Colonic mucosa (tissue), 4 donors: ENCODE measurements around the gene NCAM2. TPM values are rescaled to one million over a fixed set of nuclear protein-coding genes. Genes with fewer than 3 reads are reported as not detected.

Source experiments
- DNase-seq: peaks from one replicate; pipeline ENCODE4 v3.0.0-alpha.2; 2020
- H3K27ac ChIP-seq: fragments of 200-600 bp; one replicate; pipeline ENCODE4 v1.8.0; 2021
- H3K27me3 ChIP-seq: fragments of 200-600 bp; one replicate; pipeline ENCODE4 v1.8.0; 2021
- H3K36me3 ChIP-seq: fragments of 200-600 bp; one replicate; pipeline ENCODE4 v1.8.0; 2021
- H3K4me1 ChIP-seq: fragments of 200-600 bp; one replicate; pipeline ENCODE4 v1.8.0; 2021; ENCODE audit warnings: mild to moderate bottlenecking
- H3K4me3 ChIP-seq: fragments of 200-600 bp; one replicate; pipeline ENCODE4 v1.8.0; 2021
- H3K9ac ChIP-seq, 2 donors: one replicate each; pipeline ENCODE4 v1.7.0; 2013; ENCODE audit warnings: control low read depth in 2 of 2, low read depth in 2 of 2, low read length in 2 of 2
- H3K9me3 ChIP-seq: fragments of 200-600 bp; one replicate; pipeline ENCODE4 v1.8.0; 2021
- CTCF ChIP-seq: fragments of 200-600 bp; IDR thresholded peaks from one replicate; pipeline ENCODE4 v1.8.0; 2022; ENCODE audit warnings: antibody characterized with exemption, mild to moderate bottlenecking
- intact Hi-C: fragments of 100-400 bp; cut with DNase I; formaldehyde crosslinking; loops from one replicate; pipeline ENCODE4 v1.14.1; 2022
- total RNA-seq, 2 donors: library from RNA; stranded (reverse); fragmentation: NEBNext Ultra II Directional in 1 of 2; extraction: Animal tissue kit (Norgen Biotek cat#: 25700) in 1 of 2; gene quantifications; one replicate each; pipeline ENCODE4 v1.2.1, GENCODE V29; 2021
- donor health status: healthy.
- donor health status: DM: no; HTN: no; CAD: no.
- donor health status: DM: no; HTN: no; CAD: no.

The NCAM2 gene
- total RNA-seq, 2 donors from 2014 or later, result 0.52 to 2.8 TPM

DNA sequence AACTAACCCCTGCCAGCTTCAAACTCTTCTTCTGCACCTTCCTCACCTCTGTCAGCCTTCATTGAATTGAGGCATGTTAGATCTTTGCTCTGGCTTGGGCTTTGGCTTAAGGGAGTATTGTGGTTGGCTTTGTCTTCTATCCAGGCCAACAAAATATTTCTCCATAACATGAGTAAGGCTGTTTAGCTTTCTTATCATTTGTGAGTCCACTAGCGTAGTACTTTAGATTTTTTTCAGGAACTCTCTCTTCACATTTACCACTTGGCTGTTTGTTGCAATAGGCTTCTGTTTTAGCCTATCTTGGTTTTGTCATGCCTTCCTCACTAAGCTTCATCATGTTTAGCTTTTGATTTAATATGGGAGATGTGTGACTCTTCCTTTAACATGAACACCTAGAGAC, 417.5 kb downstream of the NCAM2 start:
- intact Hi-C loops, result no loop called here
- Histone ChIP-seq H3K27me3 (no peaks in the 10 kb centered on the region), H3K4me3 (no peak overlapping the region), H3K36me3 (no peaks in the 10 kb centered on the region), H3K4me1 (no peaks in the 10 kb centered on the region), H3K27ac (no peak overlapping the region), H3K9me3 (peaks cover 3% of the 10 kb centered on the region), H3K9ac (no peak overlapping the region)
- no peak for DNase-seq
- TF ChIP-seq CTCF, result no peak

DNA sequence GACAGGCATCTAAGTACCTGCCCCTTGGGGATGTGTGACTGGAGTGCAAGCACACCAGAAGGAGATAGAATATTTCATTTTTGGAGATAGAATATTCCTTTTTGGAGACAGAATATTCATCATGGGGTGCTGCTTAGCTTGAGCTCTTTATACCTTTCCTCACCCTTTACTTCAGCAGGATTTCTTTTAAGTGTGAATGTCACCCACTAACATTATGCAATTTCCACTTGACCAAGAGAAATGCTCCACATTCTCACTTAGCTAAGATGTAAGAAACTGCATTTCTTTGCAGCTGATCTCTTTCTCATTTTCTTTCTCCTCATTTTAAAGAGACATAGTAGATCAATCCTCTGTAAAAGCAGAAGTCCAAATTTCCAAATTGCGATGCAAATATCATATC, 436.7 kb downstream of the NCAM2 start:
- Histone ChIP-seq H3K9ac (no peak overlapping the region), H3K4me1 (no peaks in the 10 kb centered on the region), H3K27me3 (no peaks in the 10 kb centered on the region), H3K9me3 (no peaks in the 10 kb centered on the region), H3K27ac (no peak overlapping the region), H3K36me3 (no peaks in the 10 kb centered on the region), H3K4me3 (no peak overlapping the region)
- intact Hi-C loops, result no loop called here
- DNase-seq, result no peak
- TF ChIP-seq CTCF, result no peak

GRCh38 chr21:21436012-21436534, 437.9 kb downstream of the NCAM2 start:
- no peaks in the 10 kb centered on the region for H3K27me3 ChIP-seq
- no peak for DNase-seq
- no peak for TF ChIP-seq CTCF
- no peaks in the 10 kb centered on the region for H3K4me1 ChIP-seq
- H3K4me3 ChIP-seq, result no peak overlapping the region
- intact Hi-C loops, result no loop called here
- no peak overlapping the region for H3K9ac ChIP-seq
- no peaks in the 10 kb centered on the region for H3K36me3 ChIP-seq
- H3K9me3 ChIP-seq, result no peaks in the 10 kb centered on the region
- no peak overlapping the region for H3K27ac ChIP-seq

GRCh38 chr21:21439761-21440160, 441.6 kb downstream of the NCAM2 start:
- no peak overlapping the region for H3K27ac ChIP-seq
- H3K9me3 ChIP-seq, result no peaks in the 10 kb centered on the region
- no peaks in the 10 kb centered on the region for H3K4me1 ChIP-seq
- H3K9ac ChIP-seq, result no peak overlapping the region
- intact Hi-C loops, result no loop called here
- no peak overlapping the region for H3K4me3 ChIP-seq
- no peaks in the 10 kb centered on the region for H3K27me3 ChIP-seq
- H3K36me3 ChIP-seq, result no peaks in the 10 kb centered on the region
- no peak for TF ChIP-seq CTCF
- no peak for DNase-seq

DNA sequence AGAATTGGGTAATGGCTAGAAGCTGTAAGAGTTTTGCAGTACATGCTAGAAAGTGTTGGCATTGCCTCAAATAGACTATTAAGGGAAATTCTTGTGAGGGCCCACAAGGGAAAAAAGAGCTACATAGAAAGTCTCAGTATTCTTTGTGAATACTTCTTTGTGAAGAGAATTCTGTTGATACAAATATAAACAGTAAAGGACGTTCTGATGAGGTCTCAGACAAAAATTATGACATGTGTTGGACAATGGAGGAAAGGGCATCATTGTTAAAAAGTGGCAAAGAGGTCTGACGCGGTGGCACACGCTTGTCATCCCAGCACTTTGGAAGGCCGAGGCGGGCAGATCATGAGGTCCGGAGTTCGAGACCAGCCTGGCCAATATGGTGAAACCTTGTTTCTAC, 458.9 kb downstream of the NCAM2 start:
- Histone ChIP-seq H3K9ac (no peak overlapping the region), H3K4me3 (no peak overlapping the region), H3K9me3 (no peaks in the 10 kb centered on the region), H3K4me1 (no peaks in the 10 kb centered on the region), H3K27me3 (no peaks in the 10 kb centered on the region), H3K36me3 (no peaks in the 10 kb centered on the region), H3K27ac (no peak overlapping the region)
- intact Hi-C loops, result no loop called here
- no peak for DNase-seq
- TF ChIP-seq CTCF, result no peak
